Measurements from ENCODE around the gene KLK12. TPM values are rescaled to one million over a fixed set of nuclear protein-coding genes. Genes with fewer than 3 reads are reported as not detected.

KLK12 gene
- total and polyA plus RNA-seq, 9 of the 15 experiments (the other 6 are each of a cell fraction or from before 2014, with no cell fraction given): not detected

- no peak for TF ChIP-seq THAP7 (CRISPR knock-in tag; IDR thresholded peaks at IDR 0.05)
- TF ChIP-seq SLC30A9 (CRISPR knock-in tag; IDR thresholded peaks at IDR 0.05): no peak
- no peak for TF ChIP-seq ZNF655 (CRISPR knock-in tag; IDR thresholded peaks at IDR 0.05)
- 0 out of 2 replicates have a peak, but pooled peaks have one; percentile 8 for TF ChIP-seq ATF7 (IDR thresholded peaks at IDR 0.05)
- 0 out of 2 replicates have a peak, but pooled peaks have one; percentile 59 for TF ChIP-seq ADNP (tag; IDR thresholded peaks at IDR 0.05)
- TF ChIP-seq KDM1A (IDR thresholded peaks at IDR 0.05): peak; percentile 60 to 74; a peak in 2 of 4 replicates
- TF ChIP-seq TBP (optimal IDR thresholded peaks at IDR 0.05; ENCODE audit: low read depth, low read length): no peak
- no peak for TF ChIP-seq NR2C2 (CRISPR knock-in tag; IDR thresholded peaks at IDR 0.05)
- TF ChIP-seq NR2C2 (tag; IDR thresholded peaks at IDR 0.05): peak; percentile 79; the same call in 1 of the 2 replicates
- no peak for TF ChIP-seq HSF4 (CRISPR knock-in tag; IDR thresholded peaks at IDR 0.05; ENCODE audit: borderline replicate concordance)
- TF ChIP-seq HDAC1 (IDR thresholded peaks at IDR 0.05): peak in 1 of 2 experiments; percentile 10; a peak in 1 of 4 replicates
- TF ChIP-seq RBM25 (IDR thresholded peaks at IDR 0.05; ENCODE audit: low read depth, low read length, severe bottlenecking): peak; percentile 22
- no peak for TF ChIP-seq ZNF785 (CRISPR knock-in tag; IDR thresholded peaks at IDR 0.05)
- peak; percentile 56; the same call in 1 of the 2 replicates for TF ChIP-seq KLF13 (tag; IDR thresholded peaks at IDR 0.05; ENCODE audit: borderline replicate concordance, low read depth)
- peak in 1 of 2 experiments; percentile 43 for TF ChIP-seq E2F6 (IDR thresholded peaks at IDR 0.05; ENCODE audit: borderline replicate concordance in 1 of 2, extremely low read depth in 1 of 2, insufficient read depth in 1 of 2, insufficient read length in 1 of 2, low read depth in 1 of 2, low read length in 1 of 2, poor library complexity in 1 of 2, severe bottlenecking in 1 of 2)
- TF ChIP-seq CBX1 (IDR thresholded peaks at IDR 0.05; ENCODE audit: low read depth): peak; percentile 53; the same call in 1 of the 2 replicates
These were observed 29.9 kb upstream of the KLK12 start, which contains the start of gene KLK13 (continued) for GRCh38 chr19:51064534-51065220.

Data from K562 (cell line).